K562 (cell line): ENCODE measurements around the gene MSMO1. TPM values are rescaled to one million over a fixed set of nuclear protein-coding genes. Genes with fewer than 3 reads are reported as not detected.
A peak's percentile ranks its signal among the peaks of the same experiment; 100 is the strongest.

Source experiments
- ADNP ChIP-seq: fragments of 200-800 bp; sonication (Bioruptor generic); IDR thresholded peaks from 2 replicates; pipeline ENCODE4 v1.6.1; 2016; ENCODE audit warnings: missing genetic modification characterization, missing compliant biosample characterization
- BDP1 ChIP-seq: IDR thresholded peaks from 3 replicates; pipeline ENCODE4 v1.6.1; 2011; ENCODE audit not compliant: insufficient read length, insufficient read depth
- CSDE1 ChIP-seq, 2 experiments: fragments of 450-650 bp; IDR thresholded peaks; 2 replicates each; pipeline ENCODE4 v1.6.1; 2016; ENCODE audit warnings: mild to moderate bottlenecking in 1 of 2
- EP300 ChIP-seq: IDR thresholded peaks from 2 replicates; pipeline ENCODE4 v1.6.1; 2012; ENCODE audit warnings: low read length, improper control_type of control experiment
- HDGF ChIP-seq: fragments of 450-650 bp; IDR thresholded peaks from 2 replicates; pipeline ENCODE4 v1.6.1; 2016
- HNRNPK ChIP-seq: fragments of 200-400 bp; formaldehyde crosslinking; IDR thresholded peaks from one replicate; pipeline ENCODE4 v1.6.1; 2018; ENCODE audit warnings: mild to moderate bottlenecking, low read depth, low read length; ENCODE audit not compliant: poor library complexity, severe bottlenecking
- KDM5B ChIP-seq: fragments of 200-600 bp; sonication (generic); IDR thresholded peaks from 2 replicates; pipeline ENCODE4 v1.6.1; 2012; ENCODE audit warnings: low read depth, mild to moderate bottlenecking, moderate library complexity, low read length, control low read depth, inconsistent platforms; ENCODE audit not compliant: insufficient replicate concordance
- KLF10 ChIP-seq: fragments of 250-450 bp; sonication (Bioruptor Pico); IDR thresholded peaks from 2 replicates; pipeline ENCODE4 v1.6.1; 2021; ENCODE audit warnings: matching md5 sums
- MCM5 ChIP-seq: fragments of 450-650 bp; IDR thresholded peaks from 2 replicates; pipeline ENCODE4 v1.6.1; 2016; ENCODE audit warnings: low read depth
- MYC ChIP-seq, 2 experiments: fragments of 250-450 bp in 1 of 2; sonication (Bioruptor Pico) in 1 of 2; IDR thresholded peaks; 2 replicates each; pipeline versions ENCODE4 v1.5.1 to v1.6.1; 2012 to 2021; ENCODE audit warnings: low read depth in 2 of 2, borderline replicate concordance in 1 of 2, improper control_type of control experiment in 1 of 2, low read length in 1 of 2, mild to moderate bottlenecking in 1 of 2, moderate library complexity in 1 of 2
- NKRF ChIP-seq: fragments of 450-650 bp; IDR thresholded peaks from 2 replicates; pipeline ENCODE4 v1.6.1; 2016; ENCODE audit warnings: borderline replicate concordance
- PML ChIP-seq: IDR thresholded peaks from 2 replicates; pipeline ENCODE4 v1.6.1; 2012; ENCODE audit warnings: low read length, inconsistent platforms
- POLR2H ChIP-seq: IDR thresholded peaks from 2 replicates; pipeline ENCODE4 v1.6.1; 2016; ENCODE audit warnings: missing genetic modification characterization, low read depth, mild to moderate bottlenecking, control low read depth, missing compliant biosample characterization, moderate library complexity
- RBM22 ChIP-seq: fragments of 200-400 bp; formaldehyde crosslinking; IDR thresholded peaks from 2 replicates; pipeline ENCODE4 v1.6.1; 2018; ENCODE audit warnings: low read length, low read depth; ENCODE audit not compliant: poor library complexity, severe bottlenecking
- SMARCA4 ChIP-seq: fragments of 450-650 bp; IDR thresholded peaks from 2 replicates; pipeline ENCODE4 v1.6.1; 2016
- TEAD4 ChIP-seq, 2 experiments: sonication (generic) in 1 of 2; formaldehyde crosslinking in 1 of 2; IDR thresholded peaks; 2 replicates each; pipeline versions ENCODE4 v1.6.1 to v1.8.0; 2012 to 2022; ENCODE audit warnings: borderline replicate concordance in 1 of 2, inconsistent platforms in 1 of 2, low read length in 1 of 2, mild to moderate bottlenecking in 1 of 2, missing genetic modification reagents in 1 of 2
- YY1 ChIP-seq, 3 experiments: IDR thresholded peaks; 2 replicates each; pipeline ENCODE4 v1.6.1; 2011; ENCODE audit warnings: low read length in 2 of 3, mild to moderate bottlenecking in 2 of 3, moderate library complexity in 2 of 3, borderline replicate concordance in 1 of 3, control low read depth in 1 of 3, low read depth in 1 of 3; ENCODE audit not compliant: insufficient read depth in 3 of 3, insufficient replicate concordance in 2 of 3, control insufficient read depth in 1 of 3, insufficient read length in 1 of 3; ENCODE audit errors: extremely low read depth in 1 of 3
- ZBTB26 ChIP-seq: fragments of 450-650 bp; formaldehyde crosslinking; IDR thresholded peaks from 2 replicates; pipeline ENCODE4 v1.4.0; 2022; ENCODE audit warnings: missing genetic modification characterization
- ZEB2 ChIP-seq: fragments of 450-650 bp; IDR thresholded peaks from 2 replicates; pipeline ENCODE4 v1.6.1; 2016
- ZNF184 ChIP-seq: sonication (generic); formaldehyde crosslinking; IDR thresholded peaks from 2 replicates; pipeline ENCODE4 v1.5.0; 2020; ENCODE audit warnings: missing genetic modification reagents
- ZNF212 ChIP-seq: fragments of 450-650 bp; formaldehyde crosslinking; IDR thresholded peaks from 2 replicates; pipeline ENCODE4 v1.4.0; 2020; ENCODE audit warnings: mild to moderate bottlenecking
- ZNF395 ChIP-seq: fragments of 200-800 bp; sonication (Bioruptor generic); IDR thresholded peaks from 2 replicates; pipeline ENCODE4 v1.6.1; 2017; ENCODE audit warnings: missing genetic modification characterization, missing compliant biosample characterization
- ZNF444 ChIP-seq: fragments of 250-450 bp; sonication (Bioruptor Pico); IDR thresholded peaks from 2 replicates; pipeline ENCODE4 v1.4.0; 2020; ENCODE audit warnings: mild to moderate bottlenecking, moderate library complexity
- polyA plus RNA-seq, 8 experiments: library from polyadenylated mRNA; depleted of rRNA in 4 of 8; stranded (reverse) in 5 of 8; unstranded in 3 of 8; fragments of >200 nt; fragmentation: Nextera tagmentation in 2 of 8; fragmentation: Illumina TruSeq in 1 of 8; extraction: Ambion mirVana in 2 of 8; extraction: Trizol in 1 of 8; gene quantifications; 2 replicates each; pipeline versions ENCODE4 v1.2.1 to v1.2.3, GENCODE V29; 2011 to 2014; ENCODE audit warnings: inconsistent platforms in 1 of 8, missing spikeins in 1 of 8
- total RNA-seq, 7 experiments: library from RNA; depleted of rRNA in 6 of 7; stranded (reverse); fragments of >200 nt in 6 of 7; fragmentation: Illumina TruSeq in 2 of 7; extraction: Trizol in 2 of 7; gene quantifications; 2 replicates each; pipeline versions ENCODE4 v1.2.1 to v1.2.3, GENCODE V29; 2011 to 2021; ENCODE audit warnings: low replicate concordance in 1 of 7

Gene MSMO1
- total and polyA plus RNA-seq, 9 of the 15 experiments (the other 6 are each of a cell fraction or from before 2014, with no cell fraction given): 32.0 to 172 (median 63.5) TPM

- TF ChIP-seq ZEB2 (peak; percentile 70), ZNF184 (CRISPR knock-in tag) (no peak), MYC (IDR thresholded peaks at IDR 0.05; ENCODE audit: low read depth, low read length) (peak; percentile 77), MYC (CRISPR knock-in tag; IDR thresholded peaks at IDR 0.05; ENCODE audit: borderline replicate concordance, low read depth) (no peak), HNRNPK (peak; percentile 99), POLR2H (no peak), NKRF (peak; percentile 90), ZNF444 (CRISPR knock-in tag) (no peak), SMARCA4 (peak; percentile 26; the same call in 1 of the 2 replicates), ZBTB26 (CRISPR knock-in tag) (no peak), BDP1 (no peak), ZNF212 (CRISPR knock-in tag) (no peak), EP300 (peak; percentile 52; the same call in 1 of the 2 replicates), TEAD4 (IDR thresholded peaks at IDR 0.05; ENCODE audit: low read length) (peak; percentile 18; the same call in 1 of the 2 replicates), TEAD4 (CRISPR knock-in tag; IDR thresholded peaks at IDR 0.05; ENCODE audit: borderline replicate concordance) (no peak), HDGF (peak; percentile 65; the same call in 1 of the 2 replicates), YY1 (IDR thresholded peaks at IDR 0.05; ENCODE audit: borderline replicate concordance in 1 of 3, control insufficient read depth in 1 of 3, extremely low read depth in 1 of 3, insufficient read depth in 3 of 3, insufficient read length in 1 of 3, insufficient replicate concordance in 2 of 3, low read depth in 1 of 3, low read length in 2 of 3) (peak in 1 of 3 experiments; percentile 64), ADNP (tag) (no peak), RBM22 (peak; percentile 85), PML (peak; percentile 52; the same call in 1 of the 2 replicates), KLF10 (CRISPR knock-in tag) (no peak), MCM5 (no peak), KDM5B (peak; percentile 58), ZNF395 (CRISPR knock-in tag) (0 out of 2 replicates have a peak, but pooled peaks have one; percentile 45), CSDE1 (IDR thresholded peaks at IDR 0.05) (peak in 1 of 2 experiments; percentile 89; a peak in 2 of 4 replicates)
Observed at GRCh38 chr4:165327211-165328100, at the start of gene MSMO1 (continued).
